HepG2 (cell line): ENCODE measurements around the gene CBX2. TPM values are rescaled to one million over a fixed set of nuclear protein-coding genes. Genes with fewer than 3 reads are reported as not detected.
A peak's percentile ranks its signal among the peaks of the same experiment; 100 is the strongest.

Source experiments
- ADNP ChIP-seq: sonication (generic); formaldehyde crosslinking; IDR thresholded peaks from 2 replicates; pipeline ENCODE4 v1.4.0; 2020; ENCODE audit warnings: missing genetic modification reagents
- BCLAF1 ChIP-seq: fragments of 450-650 bp; IDR thresholded peaks from 2 replicates; pipeline ENCODE4 v1.6.1; 2017; ENCODE audit warnings: mild to moderate bottlenecking
- BHLHE40 ChIP-seq: IDR thresholded peaks from 2 replicates; pipeline ENCODE4 v1.6.1; 2011; ENCODE audit warnings: low read length, improper control_type of control experiment
- BRD4 ChIP-seq: sonication (generic); formaldehyde crosslinking; IDR thresholded peaks from 2 replicates; pipeline ENCODE4 v1.4.0; 2020; ENCODE audit warnings: missing genetic modification reagents
- HDAC2 ChIP-seq: sonication (generic); formaldehyde crosslinking; IDR thresholded peaks from 2 replicates; pipeline ENCODE4 v1.4.0; 2020; ENCODE audit warnings: missing genetic modification reagents
- HMG20A ChIP-seq: IDR thresholded peaks from 2 replicates; pipeline ENCODE4 v1.6.1; 2016; ENCODE audit warnings: borderline replicate concordance
- KDM4B ChIP-seq: sonication (generic); formaldehyde crosslinking; IDR thresholded peaks from 2 replicates; pipeline ENCODE4 v1.4.0; 2020; ENCODE audit warnings: missing genetic modification reagents
- KDM5B ChIP-seq: sonication (generic); formaldehyde crosslinking; IDR thresholded peaks from 2 replicates; pipeline ENCODE4 v1.4.0; 2020; ENCODE audit warnings: missing genetic modification reagents, mild to moderate bottlenecking, borderline replicate concordance
- MTA3 ChIP-seq: sonication (generic); formaldehyde crosslinking; IDR thresholded peaks from 2 replicates; pipeline ENCODE4 v1.4.0; 2020; ENCODE audit warnings: missing genetic modification reagents
- NFE2L1 ChIP-seq: sonication (generic); formaldehyde crosslinking; IDR thresholded peaks from 2 replicates; pipeline ENCODE4 v1.4.0; 2020; ENCODE audit warnings: missing genetic modification reagents, mild to moderate bottlenecking, borderline replicate concordance
- RBFOX2 ChIP-seq: fragments of 200-400 bp; formaldehyde crosslinking; IDR thresholded peaks from 2 replicates; pipeline ENCODE4 v1.6.1; 2017; ENCODE audit warnings: low read depth, mild to moderate bottlenecking, low read length
- TEAD2 ChIP-seq: sonication (generic); formaldehyde crosslinking; IDR thresholded peaks from 2 replicates; pipeline ENCODE4 v1.9.0; 2021; ENCODE audit warnings: missing genetic modification reagents
- U2AF2 ChIP-seq: fragments of 200-400 bp; formaldehyde crosslinking; IDR thresholded peaks from 2 replicates; pipeline ENCODE4 v1.6.1; 2017; ENCODE audit warnings: low read depth, mild to moderate bottlenecking, low read length
- ZBTB1 ChIP-seq: sonication (generic); formaldehyde crosslinking; IDR thresholded peaks from 2 replicates; pipeline ENCODE4 v1.4.0; 2020; ENCODE audit warnings: missing genetic modification reagents, borderline replicate concordance
- ZBTB4 ChIP-seq: sonication (generic); formaldehyde crosslinking; IDR thresholded peaks from 2 replicates; pipeline ENCODE4 v1.4.0; 2020; ENCODE audit warnings: missing genetic modification reagents, mild to moderate bottlenecking, borderline replicate concordance
- ZFP82 ChIP-seq: sonication (generic); formaldehyde crosslinking; IDR thresholded peaks from 2 replicates; pipeline ENCODE4 v1.5.1; 2020; ENCODE audit warnings: mild to moderate bottlenecking, missing genetic modification reagents, borderline replicate concordance
- ZNF17 ChIP-seq: sonication (generic); formaldehyde crosslinking; IDR thresholded peaks from 2 replicates; pipeline ENCODE4 v1.5.0; 2020; ENCODE audit warnings: mild to moderate bottlenecking, missing genetic modification reagents
- ZNF225 ChIP-seq: sonication (generic); formaldehyde crosslinking; IDR thresholded peaks from 2 replicates; pipeline ENCODE4 v1.4.0; 2020; ENCODE audit warnings: mild to moderate bottlenecking, missing genetic modification reagents
- ZNF292 ChIP-seq: sonication (generic); formaldehyde crosslinking; IDR thresholded peaks from 2 replicates; pipeline ENCODE4 v1.8.1; 2022; ENCODE audit warnings: mild to moderate bottlenecking, low read depth, missing genetic modification reagents, borderline replicate concordance
- ZNF451 ChIP-seq: sonication (generic); formaldehyde crosslinking; IDR thresholded peaks from 2 replicates; pipeline ENCODE4 v1.5.0; 2020; ENCODE audit warnings: mild to moderate bottlenecking, missing genetic modification reagents
- ZNF496 ChIP-seq: sonication (generic); formaldehyde crosslinking; IDR thresholded peaks from 2 replicates; pipeline ENCODE4 v1.8.1; 2023; ENCODE audit warnings: mild to moderate bottlenecking, moderate library complexity, missing genetic modification reagents; ENCODE audit not compliant: insufficient replicate concordance
- ZNF740 ChIP-seq: sonication (generic); formaldehyde crosslinking; IDR thresholded peaks from 2 replicates; pipeline ENCODE4 v1.4.0; 2020; ENCODE audit warnings: missing genetic modification reagents
- polyA plus RNA-seq, 8 experiments: library from polyadenylated mRNA; depleted of rRNA in 3 of 8; stranded (reverse) in 7 of 8; unstranded in 1 of 8; fragments of >200 nt; fragmentation: Illumina TruSeq in 4 of 8; extraction: Trizol in 4 of 8; gene quantifications; 2 replicates each; pipeline versions ENCODE4 v1.2.1 to v1.2.3, GENCODE V29; 2011 to 2016; ENCODE audit warnings: low read depth in 4 of 8, missing spikeins in 1 of 8, mixed read lengths in 1 of 8; ENCODE audit not compliant: insufficient read depth in 1 of 8
- total RNA-seq, 5 experiments: library from RNA; depleted of rRNA; stranded (reverse); fragments of >200 nt; fragmentation: Illumina TruSeq; extraction: Trizol; gene quantifications; 2 replicates each; pipeline ENCODE4 v1.2.3, GENCODE V29; 2016; ENCODE audit warnings: low read depth in 1 of 5

CBX2 gene
- total and polyA plus RNA-seq, 2 of the 13 experiments (the other 11 are each of a cell fraction or from before 2014, with no cell fraction given): 14.5 to 31.1 TPM

- TF ChIP-seq BHLHE40 (no peak), ADNP (no peak), U2AF2 (no peak), ZNF292 (CRISPR knock-in tag) (no peak), ZBTB1 (no peak), ZFP82 (CRISPR knock-in tag) (no peak), RBFOX2 (no peak), ZNF740 (CRISPR knock-in tag) (no peak), TEAD2 (CRISPR knock-in tag) (no peak), ZNF451 (CRISPR knock-in tag) (no peak), KDM4B (CRISPR knock-in tag) (no peak), BCLAF1 (no peak), ZNF17 (CRISPR knock-in tag) (no peak), ZNF496 (no peak), NFE2L1 (CRISPR knock-in tag) (0 out of 2 replicates have a peak, but pooled peaks have one; percentile 36), ZNF225 (CRISPR knock-in tag) (0 out of 2 replicates have a peak, but pooled peaks have one; percentile 43), ZBTB4 (CRISPR knock-in tag) (0 out of 2 replicates have a peak, but pooled peaks have one; percentile 50), BRD4 (CRISPR knock-in tag) (no peak), MTA3 (CRISPR knock-in tag) (no peak), KDM5B (CRISPR knock-in tag) (no peak), HMG20A (no peak), HDAC2 (CRISPR knock-in tag) (no peak)
Observed at GRCh38 chr17:79779084-79779529, 1.2 kb downstream of the CBX2 start (continued).
